Stimulated activated CD8-positive, alpha-beta memory T cell treated with anti-CD3 and anti-CD28 coated beads, Interleukin-4, amount 100 ng/mL, for 24 hours (primary cell): ENCODE results near the gene HGS.

ENCODE experiments used
- DNase-seq: peaks from one replicate; pipeline ENCODE4 v3.0.0-alpha.2; 2020; ENCODE audit warnings: low read depth

HGS gene

GRCh38 chr17:81683584-81684441 lies at the start of gene HGS, which contains the start of gene ARL16:
TSS of gene HGS (plus strand) at chr17:81684011. CDS start at chr17:81684067, 56 bp downstream.
TSS of gene ARL16 (minus strand) at chr17:81683797. CDS start at chr17:81683753, 44 bp downstream.
- DNase-seq, result peak; percentile 93

GRCh38 chr17:81635431-81635830 lies 48.4 kb upstream of the HGS start:
- DNase-seq, result no peak

- DNase-seq, result no peak
These were observed 47.8 kb upstream of the HGS start for GRCh38 chr17:81635973-81636504.

- peak; percentile 76 for DNase-seq
These were observed 47.1 kb upstream of the HGS start, which contains the start of the genes NPLOC4 and TSPAN10 for GRCh38 chr17:81636505-81637288. TSS of gene NPLOC4 (minus strand) at chr17:81637112. CDS start at chr17:81636930, 182 bp downstream. TSS of gene TSPAN10 (plus strand) at chr17:81637196. CDS start at chr17:81642413, 5,217 bp downstream.

GRCh38 chr17:81638683-81639082 lies 45.1 kb upstream of the HGS start:
- no peak for DNase-seq

GRCh38 chr17:81640011-81640410 lies 43.8 kb upstream of the HGS start:
- DNase-seq, result no peak

GRCh38 chr17:81641825-81642489 lies 41.9 kb upstream of the HGS start:
- no peak for DNase-seq

- DNase-seq, result no peak
These were observed 39.3 kb upstream of the HGS start for GRCh38 chr17:81644496-81644895.

GRCh38 chr17:81644976-81645952 lies 38.5 kb upstream of the HGS start:
- DNase-seq, result no peak

- DNase-seq, result no peak
These were observed 36.8 kb upstream of the HGS start for GRCh38 chr17:81646869-81647600.

- DNase-seq, result no peak
These were observed 36.2 kb upstream of the HGS start for GRCh38 chr17:81647640-81648012.

- no peak for DNase-seq
These were observed 35.7 kb upstream of the HGS start for GRCh38 chr17:81648013-81648706.

- DNase-seq, result no peak
These were observed 35.1 kb upstream of the HGS start for GRCh38 chr17:81648707-81649085.

- no peak for DNase-seq
These were observed 32.9 kb upstream of the HGS start for GRCh38 chr17:81650951-81651350.

GRCh38 chr17:81651692-81652091 lies 32.1 kb upstream of the HGS start:
- no peak for DNase-seq

GRCh38 chr17:81652906-81653771 lies 30.7 kb upstream of the HGS start:
- peak; percentile 19 for DNase-seq

- DNase-seq, result no peak
These were observed 28.3 kb upstream of the HGS start for GRCh38 chr17:81655378-81656117.
